Esophagus (tissue), 2 donors: ENCODE results near the gene FBXW7. TPM values are rescaled to one million over a fixed set of nuclear protein-coding genes. Genes with fewer than 3 reads are reported as not detected.

Experiments
- H3K27ac ChIP-seq, 2 donors: one replicate each; pipeline ENCODE4 v1.5.1; 2013; ENCODE audit warnings: low read depth in 2 of 2, mild to moderate bottlenecking in 2 of 2, inconsistent platforms in 1 of 2, low read length in 1 of 2, moderate library complexity in 1 of 2
- H3K27me3 ChIP-seq, 2 donors: one replicate each; pipeline ENCODE4 v1.6.1; 2013; ENCODE audit warnings: low read length in 2 of 2, control low read depth in 1 of 2, mild to moderate bottlenecking in 1 of 2; ENCODE audit not compliant: insufficient read depth in 2 of 2, control insufficient read depth in 1 of 2
- H3K36me3 ChIP-seq, 2 donors: one replicate each; pipeline ENCODE4 v1.6.1; 2013; ENCODE audit warnings: low read length in 1 of 2; ENCODE audit not compliant: control insufficient read depth in 2 of 2, insufficient read depth in 2 of 2
- H3K4me1 ChIP-seq, 2 donors: one replicate each; pipeline ENCODE4 v1.6.1; 2013; ENCODE audit warnings: low read length in 1 of 2; ENCODE audit not compliant: control insufficient read depth in 2 of 2, insufficient read depth in 2 of 2
- H3K4me3 ChIP-seq, 2 donors: one replicate each; pipeline ENCODE4 v1.5.1; 2013; ENCODE audit warnings: low read length in 2 of 2, mild to moderate bottlenecking in 2 of 2, low read depth in 1 of 2, moderate library complexity in 1 of 2
- H3K9me3 ChIP-seq, 2 donors: one replicate each; pipeline ENCODE4 v1.6.1; 2013; ENCODE audit warnings: mild to moderate bottlenecking in 2 of 2, low read depth in 1 of 2, low read length in 1 of 2, moderate library complexity in 1 of 2; ENCODE audit not compliant: control insufficient read depth in 2 of 2, insufficient read depth in 1 of 2
- WGBS, 2 donors: extraction: QIAGEN DNeasy Blood & Tissue Kit; methylation state at CpG; one replicate each; pipeline ENCODE4 v1.1.7; 2013; 5-methylcytosine and 5-hydroxymethylcytosine counted together
- polyA plus RNA-seq, 2 donors: library from polyadenylated mRNA; stranded (reverse); fragments of 200-250 nt; gene quantifications; one replicate each; pipeline ENCODE4 v1.2.3, GENCODE V29; 2013
- donor health status: healthy with polysubstance abuse.
- donor health status: Bipolar disorder and iron deficiency.

Gene FBXW7
- polyA plus RNA-seq, 2 donors = 9.8 to 17.0 TPM

GRCh38 chr4:152454398-152455011 lies 81.4 kb downstream of the FBXW7 start:
- no peaks in the 10 kb centered on the region for H3K4me1 ChIP-seq

GRCh38 chr4:152451496-152451895 lies 84.4 kb downstream of the FBXW7 start:
- Histone ChIP-seq H3K4me3 (no peak overlapping the region), H3K9me3 (no peaks in the 10 kb centered on the region), H3K4me1 (no peaks in the 10 kb centered on the region), H3K27ac (no peak overlapping the region), H3K27me3 (no peaks in the 10 kb centered on the region), H3K36me3 (no peaks in the 10 kb centered on the region)
- WGBS, 2 donors = 91 to 92% methylated on average over 3 of the region's 3 CpGs

More at GRCh38 chr4:152454398-152455011, 81.4 kb downstream of the FBXW7 start:
- Histone ChIP-seq H3K27me3 (no peaks in the 10 kb centered on the region), H3K36me3 (no peaks in the 10 kb centered on the region), H3K27ac (no peak overlapping the region), H3K9me3 (no peaks in the 10 kb centered on the region), H3K4me3 (no peak overlapping the region)

- Histone ChIP-seq H3K36me3 (no peaks in the 10 kb centered on the region), H3K27me3 (no peaks in the 10 kb centered on the region), H3K27ac (no peak overlapping the region), H3K4me3 (no peak overlapping the region), H3K9me3 (no peaks in the 10 kb centered on the region), H3K4me1 (no peaks in the 10 kb centered on the region)
- 64 to 71% methylated on average over 3 of the region's 3 CpGs for WGBS, 2 donors
Observed at GRCh38 chr4:152448854-152449253, 87.0 kb downstream of the FBXW7 start.

- no peaks in the 10 kb centered on the region for H3K27me3 ChIP-seq
- no peaks in the 10 kb centered on the region for H3K36me3 ChIP-seq
- no peaks in the 10 kb centered on the region for H3K4me1 ChIP-seq
- no peak overlapping the region for H3K27ac ChIP-seq
- WGBS, 2 donors = 92 to 94% methylated on average over 6 of the region's 6 CpGs
- H3K4me3 ChIP-seq = no peak overlapping the region
- no peaks in the 10 kb centered on the region for H3K9me3 ChIP-seq
Observed at GRCh38 chr4:152448038-152448707, 87.7 kb downstream of the FBXW7 start.

GRCh38 chr4:152443859-152444258 lies 92.0 kb downstream of the FBXW7 start:
- 97 to 99% methylated on average over 3 of the region's 3 CpGs for WGBS, 2 donors
- H3K27me3 ChIP-seq = no peaks in the 10 kb centered on the region

GRCh38 chr4:152437561-152437960 lies 98.3 kb downstream of the FBXW7 start:
- no peaks in the 10 kb centered on the region for H3K9me3 ChIP-seq
- no peaks in the 10 kb centered on the region for H3K36me3 ChIP-seq
- no peak overlapping the region for H3K4me3 ChIP-seq
- H3K27ac ChIP-seq = no peak overlapping the region
- H3K27me3 ChIP-seq = no peaks in the 10 kb centered on the region
- H3K4me1 ChIP-seq = no peaks in the 10 kb centered on the region
- 96 to 97% methylated on average over 7 of the region's 7 CpGs for WGBS, 2 donors

More at GRCh38 chr4:152443859-152444258, 92.0 kb downstream of the FBXW7 start:
- Histone ChIP-seq H3K36me3 (no peaks in the 10 kb centered on the region), H3K4me1 (no peaks in the 10 kb centered on the region), H3K9me3 (no peaks in the 10 kb centered on the region), H3K4me3 (no peak overlapping the region), H3K27ac (no peak overlapping the region)

- Histone ChIP-seq H3K4me3 (no peak overlapping the region), H3K27me3 (no peaks in the 10 kb centered on the region), H3K4me1 (no peaks in the 10 kb centered on the region), H3K27ac (no peak overlapping the region), H3K36me3 (no peaks in the 10 kb centered on the region), H3K9me3 (no peaks in the 10 kb centered on the region)
- 93 to 96% methylated on average over 2 of the region's 2 CpGs for WGBS, 2 donors
Observed at GRCh38 chr4:152436384-152436783, 99.5 kb downstream of the FBXW7 start.

GRCh38 chr4:152434011-152434410 lies 101.9 kb downstream of the FBXW7 start:
- no peaks in the 10 kb centered on the region for H3K9me3 ChIP-seq

GRCh38 chr4:152431784-152432183 lies 104.1 kb downstream of the FBXW7 start:
- Histone ChIP-seq H3K4me3 (no peak overlapping the region), H3K27ac (no peak overlapping the region), H3K27me3 (no peaks in the 10 kb centered on the region), H3K36me3 (no peaks in the 10 kb centered on the region), H3K9me3 (no peaks in the 10 kb centered on the region), H3K4me1 (no peaks in the 10 kb centered on the region)
- WGBS, 2 donors = 98 to 99% methylated on average over 2 of the region's 2 CpGs

More at GRCh38 chr4:152434011-152434410, 101.9 kb downstream of the FBXW7 start:
- Histone ChIP-seq H3K4me3 (no peak overlapping the region), H3K4me1 (no peaks in the 10 kb centered on the region), H3K36me3 (no peaks in the 10 kb centered on the region), H3K27ac (no peak overlapping the region), H3K27me3 (no peaks in the 10 kb centered on the region)
- 91 to 94% methylated on average over 3 of the region's 3 CpGs for WGBS, 2 donors

GRCh38 chr4:152431291-152431690 lies 104.6 kb downstream of the FBXW7 start:
- no peaks in the 10 kb centered on the region for H3K4me1 ChIP-seq
- no peak overlapping the region for H3K27ac ChIP-seq
- H3K9me3 ChIP-seq = no peaks in the 10 kb centered on the region
- H3K27me3 ChIP-seq = no peaks in the 10 kb centered on the region
- H3K4me3 ChIP-seq = no peak overlapping the region
- H3K36me3 ChIP-seq = no peaks in the 10 kb centered on the region
